A549 treated with GW870086 at 1 μM for 4 hours (cell line): Measurements from ENCODE around the gene PRAMEF10. TPM values are rescaled to one million over a fixed set of nuclear protein-coding genes. Genes with fewer than 3 reads are reported as not detected.

Source experiments
- total RNA-seq: library from RNA; stranded (reverse); fragments of 200-300 nt; extraction: Qiagen RNA extraction; gene quantifications from 5 replicates; pipeline ENCODE4 v1.2.3, GENCODE V29; 2022; ENCODE audit warnings: low read depth

PRAMEF10 gene
- total RNA-seq = not detected in 5 replicates

GRCh38 chr1:12898170-12898569 lies at the start of gene PRAMEF10:
Gene PRAMEF10, minus strand, starts transcription at chr1:12898270. Its CDS starts 2,423 bp downstream, at chr1:12895847.

GRCh38 chr1:12947480-12947879 lies 49.4 kb upstream of the PRAMEF10 start, which contains the start of gene PRAMEF6:
Gene PRAMEF6, minus strand, starts transcription at chr1:12947580. Its CDS starts 5,062 bp downstream, at chr1:12942518.

GRCh38 chr1:12916310-12916709 lies 18.2 kb upstream of the PRAMEF10 start, which contains the start of gene PRAMEF7:
Gene PRAMEF7, plus strand, starts transcription at chr1:12916610. Its CDS starts 1,083 bp downstream, at chr1:12917693.

GRCh38 chr1:12886101-12886500 lies 12.0 kb downstream of the PRAMEF10 start, which contains the start of gene PRAMEF4:
Gene PRAMEF4, minus strand, starts transcription at chr1:12886201. Its CDS starts 2,807 bp downstream, at chr1:12883394.

GRCh38 chr1:12856786-12857185 lies 41.3 kb downstream of the PRAMEF10 start, which contains the start of gene PRAMEF2:
Gene PRAMEF2, plus strand, starts transcription at chr1:12857086. Its CDS starts 1,924 bp downstream, at chr1:12859010.

GRCh38 chr1:12848620-12849019 lies 49.5 kb downstream of the PRAMEF10 start, which contains the start of gene HNRNPCL1:
Gene HNRNPCL1, minus strand, starts transcription at chr1:12848720. Its CDS starts 431 bp downstream, at chr1:12848289.

Other genes starting within 250 kb of the PRAMEF10 start
- gene AADACL3, start 182.2 kb downstream of the PRAMEF10 start, total RNA-seq = not detected in 5 replicates
- not detected in 5 replicates for gene CFAP107, start 152.1 kb downstream of the PRAMEF10 start, total RNA-seq
- not detected in 5 replicates for gene PRAMEF12, start 124.5 kb downstream of the PRAMEF10 start, total RNA-seq
- not detected in 5 replicates for gene PRAMEF1, start 106.9 kb downstream of the PRAMEF10 start, total RNA-seq
- gene PRAMEF11, start 66.9 kb downstream of the PRAMEF10 start, total RNA-seq = not detected in 5 replicates
- gene HNRNPCL1, start 49.5 kb downstream of the PRAMEF10 start, total RNA-seq = 0.12 TPM in 1 of 5 replicates, not detected in the others
- 0.08 to 0.10 TPM in 2 of 5 replicates, not detected in the others for gene PRAMEF2, start 41.2 kb downstream of the PRAMEF10 start, total RNA-seq
- not detected in 5 replicates for gene PRAMEF4, start 12.1 kb downstream of the PRAMEF10 start, total RNA-seq
- not detected in 5 replicates for gene PRAMEF7, start 18.3 kb upstream of the PRAMEF10 start, total RNA-seq
- gene PRAMEF6, start 49.3 kb upstream of the PRAMEF10 start, total RNA-seq = not detected in 5 replicates
- not detected in 5 replicates for gene PRAMEF27, start 158.3 kb upstream of the PRAMEF10 start, total RNA-seq
- not detected in 5 replicates for gene HNRNPCL3, start 162.5 kb upstream of the PRAMEF10 start, total RNA-seq
- not detected in 5 replicates for gene PRAMEF25, start 172.5 kb upstream of the PRAMEF10 start, total RNA-seq
- gene HNRNPCL2, start 218.6 kb upstream of the PRAMEF10 start, total RNA-seq = not detected in 5 replicates